Gastrocnemius medialis (tissue), 4 donors: Measurements from ENCODE around the gene FRMD6. TPM values are rescaled to one million over a fixed set of nuclear protein-coding genes. Genes with fewer than 3 reads are reported as not detected.

Experiments
- ATAC-seq, 2 donors: fragments of 150-250 bp; one replicate each; pipeline ENCODE4 v1.9.1; 2016
- DNase-seq, 2 donors: peaks; one replicate each; pipeline ENCODE4 v3.0.0-alpha.2; 2019
- H3K27ac ChIP-seq, 4 donors: fragments of 200-600 bp; sonication (generic); 1 replicate in 1 of 4; 2 replicates in 3 of 4; pipeline ENCODE4 v1.5.1; 2016 to 2018; ENCODE audit warnings: mild to moderate bottlenecking in 2 of 4, moderate library complexity in 1 of 4
- H3K27me3 ChIP-seq, 3 donors: fragments of 200-600 bp; sonication (generic) in 2 of 3; 1 replicate in 1 of 3; 2 replicates in 2 of 3; pipeline versions ENCODE4 v1.5.1 to v1.6.0; 2016 to 2019; ENCODE audit warnings: mild to moderate bottlenecking in 1 of 3, moderate library complexity in 1 of 3
- H3K36me3 ChIP-seq, 2 donors: fragments of 200-600 bp; sonication (generic) in 1 of 2; one replicate each; pipeline ENCODE4 v1.5.1; 2017 to 2018
- H3K4me1 ChIP-seq, 2 donors: fragments of 200-600 bp; sonication (generic) in 1 of 2; one replicate each; pipeline ENCODE4 v1.5.1; 2016 to 2017; ENCODE audit warnings: mild to moderate bottlenecking in 2 of 2
- H3K4me3 ChIP-seq, 4 donors: fragments of 200-600 bp; sonication (generic) in 3 of 4; 1 replicate in 1 of 4; 2 replicates in 3 of 4; pipeline ENCODE4 v1.5.1; 2016 to 2019; ENCODE audit warnings: mild to moderate bottlenecking in 2 of 4
- H3K9me3 ChIP-seq, 3 donors: fragments of 200-600 bp; sonication (generic) in 2 of 3; 1 replicate in 1 of 3; 2 replicates in 2 of 3; pipeline ENCODE4 v1.5.1; 2016 to 2019
- CTCF ChIP-seq, 5 experiments: fragments of 450-650 bp in 3 of 5; fragments of 200-600 bp in 2 of 5; sonication (generic) in 2 of 5; IDR thresholded peaks in 4 of 5; conservative IDR thresholded peaks in 1 of 5; 1 replicate in 4 of 5; 2 replicates in 1 of 5; pipeline ENCODE4 v1.5.1; 2016 to 2019; ENCODE audit warnings: antibody characterized with exemption in 5 of 5, mild to moderate bottlenecking in 3 of 5, moderate library complexity in 3 of 5
- POLR2A ChIP-seq, 2 donors: fragments of 450-650 bp; IDR thresholded peaks; one replicate each; pipeline ENCODE4 v1.6.1; 2017; ENCODE audit warnings: antibody characterized with exemption in 2 of 2, mild to moderate bottlenecking in 2 of 2, moderate library complexity in 2 of 2
- in situ Hi-C, 4 donors: fragments of 200-750 bp; cut with MboI; loops; one replicate each; pipeline versions ENCODE4 v1.15.0 to v1.8.0; 2017; ENCODE audit warnings: low sequenced_read_pairs in 4 of 4
- intact Hi-C: fragments of 100-400 bp; cut with DNase I; formaldehyde crosslinking; loops from one replicate; pipeline ENCODE4 v1.15.1; 2023; ENCODE audit warnings: low total_unique reads
- total RNA-seq, 4 donors: library from RNA; depleted of rRNA; stranded (reverse); fragments of >200 nt; gene quantifications; one replicate each; pipeline versions ENCODE4 v1.1.0 to v1.2.3, GENCODE V29; 2016

Gene FRMD6
- total RNA-seq, 4 donors from 2014 or later, result 6.7 to 15.9 (median 13.0) TPM

GRCh38 chr14:51697848-51698247 is 46.1 kb downstream of the FRMD6 start:
- Histone ChIP-seq H3K36me3 (no peaks in the 10 kb centered on the region), H3K27me3 (no peaks in the 10 kb centered on the region), H3K9me3 (no peaks in the 10 kb centered on the region), H3K27ac (no peak overlapping the region), H3K4me1 (peaks cover 0 to 6% of the 10 kb centered on the region in 2 donors), H3K4me3 (no peak overlapping the region)
- intact Hi-C loops (no loop called here), in situ Hi-C loops (no loop called here)
- TF ChIP-seq POLR2A (IDR thresholded peaks at IDR 0.05) (no peak), CTCF (IDR thresholded peaks at IDR 0.05 in 4 of 5, conservative IDR thresholded peaks at IDR 0.05 in 1 of 5) (no peak)
- ATAC-seq (no peak), DNase-seq (no peak)

- Histone ChIP-seq H3K9me3 (no peaks in the 10 kb centered on the region), H3K27me3 (no peaks in the 10 kb centered on the region), H3K36me3 (peaks cover 0 to 18% of the 10 kb centered on the region in 2 donors), H3K4me3 (no peak overlapping the region), H3K4me1 (no peaks in the 10 kb centered on the region), H3K27ac (no peak overlapping the region)
- TF ChIP-seq CTCF (IDR thresholded peaks at IDR 0.05 in 4 of 5, conservative IDR thresholded peaks at IDR 0.05 in 1 of 5) (no peak), POLR2A (IDR thresholded peaks at IDR 0.05) (no peak)
- in situ Hi-C loops, result no loop called here
- DNase-seq (no peak), ATAC-seq (no peak)
- intact Hi-C loops, result no loop called here
These were observed 50.2 kb downstream of the FRMD6 start for GRCh38 chr14:51701951-51702350.

GRCh38 chr14:51703787-51704186 is 52.1 kb downstream of the FRMD6 start:
- Histone ChIP-seq H3K9me3 (no peaks in the 10 kb centered on the region), H3K27ac (no peak overlapping the region), H3K27me3 (no peaks in the 10 kb centered on the region), H3K36me3 (peaks cover 0 to 26% of the 10 kb centered on the region in 2 donors), H3K4me3 (no peak overlapping the region), H3K4me1 (no peaks in the 10 kb centered on the region)
- TF ChIP-seq POLR2A (IDR thresholded peaks at IDR 0.05), result no peak
- TF ChIP-seq CTCF (IDR thresholded peaks at IDR 0.05 in 4 of 5, conservative IDR thresholded peaks at IDR 0.05 in 1 of 5), result no peak
- no peak for DNase-seq
- in situ Hi-C loops, result no loop called here
- ATAC-seq, result no peak
- intact Hi-C loops, result no loop called here

GRCh38 chr14:51704545-51704944 is 52.8 kb downstream of the FRMD6 start:
- in situ Hi-C loops, result no loop called here
- DNase-seq, result no peak
- Histone ChIP-seq H3K9me3 (no peaks in the 10 kb centered on the region), H3K36me3 (peaks cover 0 to 26% of the 10 kb centered on the region in 2 donors), H3K27me3 (no peaks in the 10 kb centered on the region), H3K27ac (no peak overlapping the region), H3K4me1 (no peaks in the 10 kb centered on the region), H3K4me3 (no peak overlapping the region)
- TF ChIP-seq POLR2A (IDR thresholded peaks at IDR 0.05), result no peak
- TF ChIP-seq CTCF (IDR thresholded peaks at IDR 0.05 in 4 of 5, conservative IDR thresholded peaks at IDR 0.05 in 1 of 5), result no peak
- intact Hi-C loops, result no loop called here
- no peak for ATAC-seq

- DNase-seq (no peak), ATAC-seq (no peak)
- peaks cover 0 to 26% of the 10 kb centered on the region in 2 donors for H3K36me3 ChIP-seq
- in situ Hi-C loops, result no loop called here
- H3K9me3 ChIP-seq, result no peaks in the 10 kb centered on the region
- H3K27ac ChIP-seq, result no peak overlapping the region
- no peak for TF ChIP-seq CTCF (IDR thresholded peaks at IDR 0.05 in 4 of 5, conservative IDR thresholded peaks at IDR 0.05 in 1 of 5)
- no peak for TF ChIP-seq POLR2A (IDR thresholded peaks at IDR 0.05)
- no peaks in the 10 kb centered on the region for H3K27me3 ChIP-seq
- H3K4me3 ChIP-seq, result no peak overlapping the region
- intact Hi-C loops, result no loop called here
- H3K4me1 ChIP-seq, result no peaks in the 10 kb centered on the region
These were observed 55.6 kb downstream of the FRMD6 start for GRCh38 chr14:51707327-51707726.
